ENCODE measurements around the gene DNAAF8. TPM values are rescaled to one million over a fixed set of nuclear protein-coding genes. Genes with fewer than 3 reads are reported as not detected.

The DNAAF8 gene
- total and polyA plus RNA-seq, 4 donors: 1.2 to 6.0 (median 4.7) TPM

DNA sequence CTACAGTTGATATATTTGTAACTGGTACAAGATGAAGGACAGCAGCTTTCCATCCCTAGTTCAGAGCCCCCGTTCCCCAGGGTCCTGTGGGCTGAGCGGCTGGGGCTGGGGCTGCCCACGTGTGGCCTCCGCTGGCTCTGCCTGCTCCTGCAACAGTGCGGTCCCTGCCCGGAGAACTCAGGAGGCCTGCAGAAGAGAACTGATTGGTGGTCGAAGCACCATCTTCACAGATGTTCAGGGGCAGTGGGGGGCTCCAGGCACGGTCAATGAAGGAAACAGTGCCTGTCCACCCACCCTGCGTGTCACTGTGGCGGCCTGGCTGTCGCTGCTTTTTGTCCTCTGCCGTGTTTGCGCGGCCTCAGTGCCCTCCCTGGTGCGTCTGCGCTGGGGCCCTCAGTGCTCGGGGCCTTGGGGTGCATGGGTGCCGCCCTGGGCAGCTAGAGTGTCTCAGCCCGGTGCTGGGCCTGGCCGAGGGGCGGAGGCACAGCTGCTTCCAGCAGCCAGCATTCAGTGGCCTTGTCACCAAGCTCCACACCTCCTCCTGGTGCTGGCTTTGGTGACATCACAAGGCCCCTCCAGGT is 45.2 kb upstream of the DNAAF8 start:
- Histone ChIP-seq H3K4me3 (ENCODE audit: low read depth, low read length) (no peak overlapping the region), H3K9me3 (ENCODE audit: control insufficient read depth, insufficient read depth, low read length) (no peaks in the 10 kb centered on the region), H3K36me3 (ENCODE audit: control insufficient read depth, insufficient read depth, low read length) (peaks cover 82% of the 10 kb centered on the region), H3K27me3 (ENCODE audit: control insufficient read depth, insufficient read depth, low read length) (no peaks in the 10 kb centered on the region), H3K27ac (ENCODE audit: low read depth, low read length) (no peak overlapping the region), H3K4me1 (ENCODE audit: control insufficient read depth, insufficient read depth, low read length) (peaks cover 19% of the 10 kb centered on the region)
- WGBS (ENCODE audit: insufficient coverage): 91% methylated on average over 21 of the region's 21 CpGs
- no peak for DNase-seq (ENCODE audit: low read depth in 4 of 6, low spot score in 6 of 6)

DNA sequence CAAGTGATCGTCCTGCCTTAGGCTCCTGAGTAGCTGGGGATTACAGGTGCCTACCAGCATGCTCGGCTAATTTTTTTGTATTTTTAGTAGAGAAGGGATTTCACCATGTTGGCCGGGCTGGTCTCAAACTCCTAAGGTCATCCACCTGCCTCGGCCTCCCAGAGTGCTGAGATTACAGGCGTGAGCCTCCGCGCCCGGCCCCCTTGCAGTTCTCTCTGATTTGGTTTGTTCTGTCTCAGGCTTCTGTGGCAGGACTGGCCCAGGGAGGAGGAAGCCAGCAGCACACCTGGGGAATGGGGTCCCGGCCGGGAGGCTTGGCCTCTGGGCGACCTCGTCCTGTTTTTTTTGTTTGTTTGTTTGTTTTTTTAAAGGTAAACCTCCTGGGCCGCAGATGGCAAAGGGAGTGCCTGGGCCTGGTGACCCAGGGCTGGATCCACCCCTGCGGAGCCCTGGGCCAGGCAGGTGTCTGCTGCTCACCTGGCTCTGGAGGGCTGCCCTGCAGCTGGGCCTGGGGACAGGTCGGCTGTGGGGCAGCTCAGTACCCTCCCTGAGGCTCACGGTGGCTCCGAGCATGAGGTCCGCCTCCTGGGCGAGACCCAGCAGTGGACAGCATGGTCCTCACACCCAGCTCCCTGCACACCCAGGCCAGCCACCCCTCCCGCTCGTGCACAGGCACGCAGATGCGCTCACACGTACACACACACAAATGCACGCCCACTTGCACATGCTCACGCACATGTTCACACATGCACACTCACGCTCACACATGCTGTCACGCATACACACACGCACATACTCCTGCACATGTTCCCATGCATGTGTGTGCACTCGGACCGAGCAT is 44.3 kb upstream of the DNAAF8 start:
- 91% methylated on average over 25 of the region's 31 CpGs for WGBS (ENCODE audit: insufficient coverage)
- no peaks in the 10 kb centered on the region for H3K9me3 ChIP-seq (ENCODE audit: control insufficient read depth, insufficient read depth, low read length)
- no peaks in the 10 kb centered on the region for H3K27me3 ChIP-seq (ENCODE audit: control insufficient read depth, insufficient read depth, low read length)
- H3K27ac ChIP-seq (ENCODE audit: low read depth, low read length): no peak overlapping the region
- DNase-seq (ENCODE audit: low read depth in 4 of 6, low spot score in 6 of 6): no peak
- peaks cover 79% of the 10 kb centered on the region for H3K36me3 ChIP-seq (ENCODE audit: control insufficient read depth, insufficient read depth, low read length)
- H3K4me3 ChIP-seq (ENCODE audit: low read depth, low read length): no peak overlapping the region
- H3K4me1 ChIP-seq (ENCODE audit: control insufficient read depth, insufficient read depth, low read length): peaks cover 27% of the 10 kb centered on the region

GRCh38 chr16:4690946-4691665 is 43.2 kb upstream of the DNAAF8 start:
- H3K27me3 ChIP-seq (ENCODE audit: control insufficient read depth, insufficient read depth, low read length): no peaks in the 10 kb centered on the region
- H3K4me3 ChIP-seq (ENCODE audit: low read depth, low read length): no peak overlapping the region
- H3K4me1 ChIP-seq (ENCODE audit: control insufficient read depth, insufficient read depth, low read length): peaks cover 37% of the 10 kb centered on the region
- no peak for DNase-seq (ENCODE audit: low read depth in 4 of 6, low spot score in 6 of 6)
- H3K9me3 ChIP-seq (ENCODE audit: control insufficient read depth, insufficient read depth, low read length): no peaks in the 10 kb centered on the region
- WGBS (ENCODE audit: insufficient coverage): 87% methylated on average over 16 of the region's 19 CpGs
- no peak overlapping the region for H3K27ac ChIP-seq (ENCODE audit: low read depth, low read length)
- H3K36me3 ChIP-seq (ENCODE audit: control insufficient read depth, insufficient read depth, low read length): peaks cover 79% of the 10 kb centered on the region

GRCh38 chr16:4691666-4692412 is 42.5 kb upstream of the DNAAF8 start:
- Histone ChIP-seq H3K36me3 (ENCODE audit: control insufficient read depth, insufficient read depth, low read length) (peaks cover 79% of the 10 kb centered on the region), H3K9me3 (ENCODE audit: control insufficient read depth, insufficient read depth, low read length) (no peaks in the 10 kb centered on the region), H3K27me3 (ENCODE audit: control insufficient read depth, insufficient read depth, low read length) (no peaks in the 10 kb centered on the region), H3K27ac (ENCODE audit: low read depth, low read length) (no peak overlapping the region), H3K4me3 (ENCODE audit: low read depth, low read length) (no peak overlapping the region), H3K4me1 (ENCODE audit: control insufficient read depth, insufficient read depth, low read length) (peaks cover 40% of the 10 kb centered on the region)
- no peak for DNase-seq (ENCODE audit: low read depth in 4 of 6, low spot score in 6 of 6)
- 89% methylated on average over 11 of the region's 20 CpGs for WGBS (ENCODE audit: insufficient coverage)

DNA sequence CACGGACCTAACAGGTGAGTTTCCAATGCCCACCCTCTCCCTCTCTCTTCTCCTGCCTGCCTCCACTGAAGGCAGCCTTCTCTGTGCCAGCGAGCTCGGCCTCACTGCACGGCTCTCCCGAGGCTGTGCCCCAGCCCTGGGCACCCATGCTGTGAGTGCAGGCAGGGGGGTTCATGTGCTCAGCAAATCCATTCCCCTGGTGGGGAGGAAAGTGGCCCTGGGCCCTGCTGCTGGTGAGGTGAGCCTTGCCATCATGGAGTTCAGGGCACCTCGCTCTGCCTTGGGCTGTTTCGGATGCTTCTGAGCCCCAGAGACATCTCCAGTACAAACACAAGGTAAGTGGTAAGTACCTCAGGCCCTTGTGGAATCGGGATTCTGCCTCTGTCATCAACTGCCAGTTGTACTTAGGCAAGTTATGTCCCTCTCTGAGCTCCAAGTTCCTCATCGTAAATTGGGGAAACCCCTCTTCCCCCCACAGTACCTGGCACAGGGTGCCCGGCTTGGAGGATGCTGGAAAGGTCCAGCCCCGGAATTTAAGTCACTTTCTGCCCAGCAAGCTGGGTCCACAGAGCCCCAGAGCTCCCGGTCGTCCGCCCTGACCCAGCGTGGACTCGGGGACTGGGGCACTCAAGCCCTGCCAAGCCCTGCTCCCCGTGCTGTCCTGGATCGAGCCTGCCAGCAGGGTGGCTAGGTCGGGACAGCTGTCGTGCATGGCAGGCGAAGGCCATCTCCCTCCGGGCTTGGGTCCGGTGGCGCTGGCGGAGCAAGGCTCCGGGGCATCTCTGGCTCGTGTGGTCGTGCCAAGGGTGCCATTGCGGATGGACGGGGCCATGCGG is 41.7 kb upstream of the DNAAF8 start:
- Histone ChIP-seq H3K4me1 (ENCODE audit: control insufficient read depth, insufficient read depth, low read length) (peaks cover 40% of the 10 kb centered on the region), H3K27me3 (ENCODE audit: control insufficient read depth, insufficient read depth, low read length) (no peaks in the 10 kb centered on the region), H3K27ac (ENCODE audit: low read depth, low read length) (peak overlapping the region; percentile 63), H3K36me3 (ENCODE audit: control insufficient read depth, insufficient read depth, low read length) (peaks cover 79% of the 10 kb centered on the region), H3K9me3 (ENCODE audit: control insufficient read depth, insufficient read depth, low read length) (no peaks in the 10 kb centered on the region), H3K4me3 (ENCODE audit: low read depth, low read length) (peak overlapping the region; percentile 79)
- peak in 2 of 6 donors; percentile 21 to 34 for DNase-seq (ENCODE audit: low read depth in 4 of 6, low spot score in 6 of 6)
- 19% methylated on average over 28 of the region's 31 CpGs for WGBS (ENCODE audit: insufficient coverage)

DNA sequence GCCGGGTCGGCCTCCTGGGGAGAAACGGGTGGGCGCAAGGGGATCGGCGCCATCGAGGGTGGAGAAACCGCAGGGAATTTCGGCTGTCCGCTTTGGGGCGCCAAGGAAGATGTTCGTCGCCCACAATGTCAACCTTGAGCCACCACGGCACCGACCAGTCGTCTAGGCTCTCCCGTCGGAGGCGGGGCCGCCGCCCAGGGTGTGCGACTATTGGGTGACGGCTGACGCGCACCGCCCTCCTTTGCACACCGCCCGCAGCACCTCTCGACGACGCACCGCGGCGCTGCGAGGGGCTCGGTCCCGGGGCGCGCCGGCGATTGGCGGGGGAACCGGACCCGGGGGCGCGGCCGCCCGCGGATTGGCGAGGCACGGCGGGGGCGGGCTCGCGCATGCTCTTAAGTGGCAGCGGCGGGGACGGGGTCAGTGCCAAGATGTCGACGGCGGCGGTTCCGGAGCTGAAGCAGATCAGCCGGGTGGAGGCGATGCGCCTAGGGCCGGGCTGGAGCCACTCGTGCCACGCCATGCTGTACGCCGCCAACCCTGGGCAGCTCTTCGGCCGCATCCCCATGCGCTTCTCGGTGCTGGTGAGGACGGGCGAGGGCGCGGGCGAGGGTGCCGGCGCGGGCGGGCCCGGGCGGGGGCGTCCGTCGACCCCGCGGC is 40.9 kb upstream of the DNAAF8 start, which contains the start of gene NUDT16L1:
Gene NUDT16L1, plus strand, starts transcription at position 267 of the 660 bp plus-strand sequence. Its CDS starts 165 bp downstream, at position 432.
- peaks cover 79% of the 10 kb centered on the region for H3K36me3 ChIP-seq (ENCODE audit: control insufficient read depth, insufficient read depth, low read length)
- peak; percentile 80 to 99 (median 93) for DNase-seq (ENCODE audit: low read depth in 4 of 6, low spot score in 6 of 6)
- peak within 1 kb of the TSS; percentile 63 for H3K27ac ChIP-seq (ENCODE audit: low read depth, low read length)
- H3K4me3 ChIP-seq (ENCODE audit: low read depth, low read length): peak within 1 kb of the TSS; percentile 79
- H3K9me3 ChIP-seq (ENCODE audit: control insufficient read depth, insufficient read depth, low read length): no peaks in the 10 kb centered on the region
- WGBS (ENCODE audit: insufficient coverage): 0% methylated on average over 91 of the region's 91 CpGs
- peaks cover 40% of the 10 kb centered on the region for H3K4me1 ChIP-seq (ENCODE audit: control insufficient read depth, insufficient read depth, low read length)
- H3K27me3 ChIP-seq (ENCODE audit: control insufficient read depth, insufficient read depth, low read length): no peaks in the 10 kb centered on the region

DNA sequence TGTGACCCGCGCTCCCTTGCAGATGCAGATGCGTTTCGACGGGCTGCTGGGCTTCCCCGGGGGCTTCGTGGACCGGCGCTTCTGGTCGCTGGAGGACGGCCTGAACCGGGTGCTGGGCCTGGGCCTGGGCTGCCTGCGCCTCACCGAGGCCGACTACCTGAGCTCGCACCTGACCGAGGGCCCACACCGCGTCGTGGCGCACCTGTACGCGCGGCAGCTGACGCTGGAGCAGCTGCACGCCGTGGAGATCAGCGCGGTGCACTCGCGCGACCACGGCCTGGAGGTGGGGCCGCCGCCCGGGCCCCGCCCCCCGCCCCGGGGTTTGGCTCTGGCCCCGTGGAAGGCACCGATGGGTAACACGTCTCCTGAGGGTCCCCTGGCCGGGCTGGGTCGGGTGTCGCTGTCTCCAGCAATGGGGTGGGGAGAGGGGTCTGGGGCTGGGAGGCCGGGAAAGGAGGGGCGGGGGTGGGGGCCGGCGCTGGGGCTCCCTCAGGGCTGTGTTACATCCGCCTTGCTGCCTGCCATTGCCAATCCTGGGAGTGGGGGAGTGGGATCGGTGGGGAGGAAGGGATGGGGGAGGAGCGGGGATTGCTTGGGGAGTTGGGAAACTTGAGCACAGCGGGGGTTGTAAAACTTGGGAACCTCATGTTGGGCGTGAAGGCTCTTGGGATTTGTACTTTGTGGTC is 40.2 kb upstream of the DNAAF8 start:
- no peaks in the 10 kb centered on the region for H3K27me3 ChIP-seq (ENCODE audit: control insufficient read depth, insufficient read depth, low read length)
- peak overlapping the region; percentile 66 for H3K4me3 ChIP-seq (ENCODE audit: low read depth, low read length)
- no peaks in the 10 kb centered on the region for H3K9me3 ChIP-seq (ENCODE audit: control insufficient read depth, insufficient read depth, low read length)
- H3K4me1 ChIP-seq (ENCODE audit: control insufficient read depth, insufficient read depth, low read length): peaks cover 40% of the 10 kb centered on the region
- H3K36me3 ChIP-seq (ENCODE audit: control insufficient read depth, insufficient read depth, low read length): peaks cover 79% of the 10 kb centered on the region
- H3K27ac ChIP-seq (ENCODE audit: low read depth, low read length): no peak overlapping the region
- WGBS (ENCODE audit: insufficient coverage): under 1% methylated on average over 47 of the region's 54 CpGs
- peak in 2 of 6 donors; percentile 55 to 59 for DNase-seq (ENCODE audit: low read depth in 4 of 6, low spot score in 6 of 6)

Data from spinal cord (tissue), 10 donors.